ENCODE measurements around the gene PCCB. TPM values are rescaled to one million over a fixed set of nuclear protein-coding genes. Genes with fewer than 3 reads are reported as not detected.

PCCB gene
- total and polyA plus RNA-seq, 2 donors (not counting 3 experiments of a cell fraction or from before 2014, with no cell fraction given): 28.6 to 36.5 TPM

DNA sequence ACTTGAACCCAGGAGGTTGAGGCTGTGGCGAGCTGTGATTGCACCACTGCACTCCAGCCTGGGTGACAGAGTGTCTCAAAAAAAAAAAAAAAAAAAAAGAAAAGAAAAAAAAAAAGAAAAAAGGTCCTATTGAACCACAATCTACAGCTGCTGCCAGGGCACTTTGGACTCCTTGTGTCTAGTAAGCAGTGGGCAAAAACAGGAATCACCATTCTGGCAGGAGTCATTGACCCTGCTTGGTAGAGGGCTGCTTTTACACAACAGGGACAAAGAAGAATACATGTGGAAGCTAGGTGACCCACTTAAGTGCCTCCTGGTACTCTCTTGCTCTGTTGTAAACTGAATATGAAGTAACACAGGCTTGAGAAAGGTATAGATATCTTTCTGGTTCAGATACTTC, 14.6 kb upstream of the PCCB start:
- no peaks in the 10 kb centered on the region for H3K79me2 ChIP-seq (ENCODE audit: control insufficient read depth, insufficient read depth, low read length)
- no peaks in the 10 kb centered on the region for H3K4me1 ChIP-seq (ENCODE audit: control insufficient read depth, extremely low read depth, insufficient read depth, low read length)
- FAIRE-seq (no peak), DNase-seq (ENCODE audit: low read depth, low spot score) (no peak)
- intact Hi-C loops (cut with micrococcal nuclease): no loop called here
- H2AFZ ChIP-seq (ENCODE audit: low read depth, low read length): no peak overlapping the region
- no peak overlapping the region for H3K9ac ChIP-seq (replicated peaks; ENCODE audit: extremely low read depth, insufficient read depth, low read length)
- no peaks in the 10 kb centered on the region for H3K36me3 ChIP-seq (ENCODE audit: control insufficient read depth in 2 of 2, extremely low read depth in 1 of 2, insufficient read depth in 2 of 2, low read length in 2 of 2)
- H4K20me1 ChIP-seq (replicated peaks; ENCODE audit: control insufficient read depth, extremely low read depth, insufficient read depth, low read length): no peaks in the 10 kb centered on the region
- peaks cover 5 to 10% of the 10 kb centered on the region in 2 experiments for H3K27me3 ChIP-seq (ENCODE audit: control insufficient read depth in 2 of 2, insufficient read depth in 2 of 2, low read length in 2 of 2)
- H3K4me2 ChIP-seq (ENCODE audit: insufficient read depth, low read length): no peak overlapping the region
- no peak overlapping the region for H3K27ac ChIP-seq (ENCODE audit: insufficient read depth, low read depth, low read length)
- dilution Hi-C loops (cut with MboI; ENCODE audit: extremely low pct_ligation_motif_present, low sequenced_read_pairs): no loop called here
- no peaks in the 10 kb centered on the region for H3K9me1 ChIP-seq (replicated peaks; ENCODE audit: control insufficient read depth, extremely low read depth, insufficient read depth, low read length)
- ChIA-PET CTCF (interaction anchor here (0.8 kb wide), 1 partner anchor 67 kb away, joined by 3 read pairs; no protein-coding TSS in a partner anchor), POLR2A (no interaction called here)
- TF ChIP-seq POLR2A (IDR thresholded peaks at IDR 0.05; ENCODE audit: low read depth, low read length) (no peak), MYC (IDR thresholded peaks at IDR 0.05; ENCODE audit: low read depth, low read length) (no peak), JUN (IDR thresholded peaks at IDR 0.05; ENCODE audit: borderline replicate concordance, insufficient read depth, insufficient read length, low read depth) (no peak), FOS (IDR thresholded peaks at IDR 0.05; ENCODE audit: borderline replicate concordance, insufficient read depth, low read length) (no peak), POLR2AphosphoS5 (IDR thresholded peaks at IDR 0.05; ENCODE audit: insufficient read depth, low read depth, low read length) (no peak), GATA2 (IDR thresholded peaks at IDR 0.05; ENCODE audit: insufficient read depth, insufficient read length, low read depth, low read length) (no peak), EZH2 (IDR thresholded peaks at IDR 0.05; ENCODE audit: borderline replicate concordance, low read depth, low read length, severe bottlenecking) (no peak)
- TF ChIP-seq, protein P1, sequence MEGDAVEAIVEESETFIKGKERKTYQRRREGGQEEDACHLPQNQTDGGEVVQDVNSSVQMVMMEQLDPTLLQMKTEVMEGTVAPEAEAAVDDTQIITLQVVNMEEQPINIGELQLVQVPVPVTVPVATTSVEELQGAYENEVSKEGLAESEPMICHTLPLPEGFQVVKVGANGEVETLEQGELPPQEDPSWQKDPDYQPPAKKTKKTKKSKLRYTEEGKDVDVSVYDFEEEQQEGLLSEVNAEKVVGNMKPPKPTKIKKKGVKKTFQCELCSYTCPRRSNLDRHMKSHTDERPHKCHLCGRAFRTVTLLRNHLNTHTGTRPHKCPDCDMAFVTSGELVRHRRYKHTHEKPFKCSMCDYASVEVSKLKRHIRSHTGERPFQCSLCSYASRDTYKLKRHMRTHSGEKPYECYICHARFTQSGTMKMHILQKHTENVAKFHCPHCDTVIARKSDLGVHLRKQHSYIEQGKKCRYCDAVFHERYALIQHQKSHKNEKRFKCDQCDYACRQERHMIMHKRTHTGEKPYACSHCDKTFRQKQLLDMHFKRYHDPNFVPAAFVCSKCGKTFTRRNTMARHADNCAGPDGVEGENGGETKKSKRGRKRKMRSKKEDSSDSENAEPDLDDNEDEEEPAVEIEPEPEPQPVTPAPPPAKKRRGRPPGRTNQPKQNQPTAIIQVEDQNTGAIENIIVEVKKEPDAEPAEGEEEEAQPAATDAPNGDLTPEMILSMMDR (IDR thresholded peaks at IDR 0.05; ENCODE audit: extremely low read depth in 1 of 2, insufficient read depth in 1 of 2, low read depth in 1 of 2, low read length in 2 of 2): no peak
- TF ChIP-seq, protein P2, sequence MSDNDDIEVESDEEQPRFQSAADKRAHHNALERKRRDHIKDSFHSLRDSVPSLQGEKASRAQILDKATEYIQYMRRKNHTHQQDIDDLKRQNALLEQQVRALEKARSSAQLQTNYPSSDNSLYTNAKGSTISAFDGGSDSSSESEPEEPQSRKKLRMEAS (IDR thresholded peaks at IDR 0.05; ENCODE audit: insufficient read depth, insufficient read length): no peak
- BruUV-seq (replicated peaks): no TSS peak
- H3K9me3 ChIP-seq (replicated peaks; ENCODE audit: control insufficient read depth, insufficient read depth, low read length): no peaks in the 10 kb centered on the region
- H3K4me3 ChIP-seq (replicated peaks in 1 of 3; ENCODE audit: insufficient read depth in 1 of 3, low read depth in 1 of 3, low read length in 3 of 3): no peak overlapping the region

All from endothelial cell of umbilical vein (primary cell).